Sigmoid colon (tissue), 4 donors: ENCODE data around the gene SERPINB6.

Source experiments
- POLR2A ChIP-seq, 2 donors: fragments of 450-650 bp; IDR thresholded peaks; one replicate each; pipeline ENCODE4 v1.6.1; 2016; ENCODE audit warnings: antibody characterized with exemption in 2 of 2, mild to moderate bottlenecking in 2 of 2, moderate library complexity in 2 of 2
- POLR2AphosphoS5 ChIP-seq, 4 donors: sonication (generic); formaldehyde crosslinking; IDR thresholded peaks; one replicate each; pipeline ENCODE4 v1.6.1; 2017; ENCODE audit warnings: antibody characterized with exemption in 4 of 4

DNA sequence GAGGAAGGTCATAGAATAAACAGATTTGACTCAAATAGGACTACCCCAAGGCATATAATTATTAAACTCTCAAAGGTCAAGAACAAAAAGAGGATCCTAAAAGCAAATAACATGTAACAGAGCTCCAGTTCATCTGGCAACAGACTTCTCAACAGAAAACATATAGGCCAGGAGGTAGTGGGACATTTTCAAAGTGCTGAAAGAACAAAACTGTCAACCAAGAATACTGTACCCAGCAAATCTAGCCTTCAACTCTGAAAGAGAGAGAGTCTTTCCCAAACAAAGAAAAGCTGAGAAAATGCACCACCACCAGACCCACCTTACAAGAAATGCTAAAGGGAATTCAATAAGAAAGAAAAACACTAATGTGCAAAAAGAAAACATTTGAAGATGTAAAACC, 40.2 kb upstream of the SERPINB6 start:
- TF ChIP-seq POLR2AphosphoS5 (IDR thresholded peaks at IDR 0.05): no peak
- TF ChIP-seq POLR2A (IDR thresholded peaks at IDR 0.05): no peak
